ENCODE measurements around the gene NSMCE4A.

Gene NSMCE4A

GRCh38 chr10:121910673-121911420, 64.2 kb downstream of the NSMCE4A start:
- no peak for DNase-seq (ENCODE audit: low read depth, low spot score)
- H3K4me3 ChIP-seq (ENCODE audit: low read length): no peak overlapping the region

Measured in Jurkat, Clone E6-1 (cell line).